Measurements from ENCODE around the gene HIBCH. TPM values are rescaled to one million over a fixed set of nuclear protein-coding genes. Genes with fewer than 3 reads are reported as not detected.
"Not testable (repeated sequence)": the region's sequence is repeated elsewhere in the genome, so short reads cannot be mapped to it uniquely, and the experiment has no call there.

Gene HIBCH
- total RNA-seq, 2 experiments from 2014 or later: 13.3 to 14.5 TPM

DNA sequence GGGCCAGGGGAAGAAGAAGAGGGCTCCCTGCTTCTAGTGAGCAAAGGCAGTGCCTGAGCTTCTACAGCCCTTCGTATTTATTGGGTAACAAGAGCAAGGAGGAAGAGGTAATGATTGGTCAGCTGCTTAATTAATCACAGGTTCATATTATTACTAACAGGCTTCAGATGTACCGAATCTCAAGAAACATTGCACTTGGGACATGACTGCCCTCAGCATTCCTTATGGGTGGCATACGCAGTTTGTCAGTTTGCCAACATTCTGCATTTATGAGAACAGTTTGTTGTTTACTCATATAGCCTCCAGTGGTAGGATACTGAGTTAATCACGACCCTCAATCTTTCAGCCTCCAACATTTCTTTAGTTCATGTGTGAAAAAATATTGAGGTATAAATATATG, 84.5 kb downstream of the HIBCH start:
- Mint-ChIP-seq H3K4me1 (no peaks in the 10 kb centered on the region), H3K27me3 (no peaks in the 10 kb centered on the region), H3K27ac (no peak overlapping the region), H3K9me3 (peaks cover 7% of the 10 kb centered on the region), H3K36me3 (ENCODE audit: low read depth) (peaks cover 17% of the 10 kb centered on the region), H3K4me3 (no peak overlapping the region)
- ChIA-PET POLR2A (no interaction called here), CTCF (no interaction called here)
- DNase-seq: no peak

DNA sequence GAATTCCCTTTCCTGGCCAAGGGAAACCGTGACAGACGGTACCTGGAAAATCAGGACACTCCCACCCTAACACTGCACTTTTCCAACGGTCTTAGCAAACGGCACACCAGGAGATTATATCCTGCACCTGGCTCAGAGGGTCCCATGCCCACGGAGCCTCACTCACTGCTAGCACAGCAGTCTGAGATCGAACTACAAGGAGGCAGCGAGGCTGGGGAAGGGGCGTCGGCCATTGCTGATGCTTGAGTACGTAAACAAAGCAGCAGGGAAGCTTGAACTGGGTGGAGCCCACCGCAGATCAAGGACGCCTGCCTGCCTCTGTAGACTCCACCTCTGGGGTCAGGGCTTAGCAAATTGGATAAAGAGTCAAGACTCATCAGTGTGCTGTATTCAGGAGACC, 95.6 kb downstream of the HIBCH start:
- H3K9me3 Mint-ChIP-seq, POLR2A ChIA-PET, H3K4me3 Mint-ChIP-seq, H3K4me1 Mint-ChIP-seq, CTCF ChIA-PET, DNase-seq, H3K27ac Mint-ChIP-seq, H3K27me3 Mint-ChIP-seq: not testable (repeated sequence)
- peaks cover 30% of the 10 kb centered on the region for H3K36me3 Mint-ChIP-seq (ENCODE audit: low read depth)

DNA sequence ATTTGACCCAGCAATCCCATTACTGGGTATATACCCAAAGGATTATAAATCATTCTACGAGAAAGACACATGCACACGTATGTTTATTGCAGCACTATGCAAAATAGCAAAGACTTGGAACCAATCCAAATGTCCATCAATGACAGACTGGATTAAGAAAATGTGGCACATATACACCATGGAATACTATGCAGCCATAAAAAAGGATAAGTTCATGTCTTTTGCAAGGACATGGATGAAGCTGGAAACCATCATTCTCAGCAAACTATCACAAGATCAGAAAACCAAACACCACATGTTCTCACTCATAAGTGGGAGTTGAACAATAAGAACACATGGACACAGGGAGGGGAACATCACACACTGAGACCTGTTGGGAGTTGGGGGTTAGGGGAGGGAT, 96.9 kb downstream of the HIBCH start:
- H3K27ac Mint-ChIP-seq, H3K4me1 Mint-ChIP-seq, POLR2A ChIA-PET, H3K4me3 Mint-ChIP-seq, CTCF ChIA-PET, DNase-seq, H3K9me3 Mint-ChIP-seq, H3K27me3 Mint-ChIP-seq: not testable (repeated sequence)
- peaks cover 29% of the 10 kb centered on the region for H3K36me3 Mint-ChIP-seq (ENCODE audit: low read depth)

DNA sequence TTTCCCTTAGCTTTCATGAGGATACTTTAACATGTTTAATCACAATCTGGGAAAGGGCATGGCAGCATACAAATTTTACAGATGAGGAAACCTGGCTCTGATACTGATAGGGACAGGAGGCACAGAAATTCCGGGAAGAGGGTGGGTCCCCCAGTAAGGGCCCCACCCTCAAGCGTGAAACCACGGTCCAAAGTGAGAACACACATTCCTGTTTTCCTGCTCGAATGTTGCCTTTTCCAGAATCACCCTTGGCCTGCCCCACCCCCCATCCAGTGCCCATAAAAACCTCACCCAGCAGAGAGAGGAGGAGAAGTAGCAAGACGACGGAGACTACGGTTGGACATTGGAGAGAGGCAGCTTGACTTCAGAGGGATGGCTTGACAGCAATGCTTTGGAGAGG, 98.2 kb downstream of the HIBCH start:
- Mint-ChIP-seq H3K9me3 (no peaks in the 10 kb centered on the region), H3K27ac (no peak overlapping the region), H3K27me3 (no peaks in the 10 kb centered on the region), H3K36me3 (ENCODE audit: low read depth) (peaks cover 24% of the 10 kb centered on the region), H3K4me3 (no peak overlapping the region), H3K4me1 (peaks cover 3% of the 10 kb centered on the region)
- ChIA-PET CTCF (no interaction called here), POLR2A (no interaction called here)
- DNase-seq: no peak

- DNase-seq: no peak
- no peaks in the 10 kb centered on the region for H3K27me3 Mint-ChIP-seq
- H3K4me1 Mint-ChIP-seq: peaks cover 16% of the 10 kb centered on the region
- ChIA-PET POLR2A (no interaction called here), CTCF (no interaction called here)
- no peak overlapping the region for H3K27ac Mint-ChIP-seq
- peaks cover 14% of the 10 kb centered on the region for H3K36me3 Mint-ChIP-seq (ENCODE audit: low read depth)
- H3K9me3 Mint-ChIP-seq: no peaks in the 10 kb centered on the region
- H3K4me3 Mint-ChIP-seq: no peak overlapping the region
Observed at GRCh38 chr2:190219186-190219585, 100.4 kb downstream of the HIBCH start.

GRCh38 chr2:190217616-190218015, 102.0 kb downstream of the HIBCH start:
- Mint-ChIP-seq H3K4me3 (no peak overlapping the region), H3K27ac (no peak overlapping the region), H3K4me1 (peaks cover 18% of the 10 kb centered on the region), H3K36me3 (ENCODE audit: low read depth) (peaks cover 4% of the 10 kb centered on the region), H3K27me3 (no peaks in the 10 kb centered on the region), H3K9me3 (no peaks in the 10 kb centered on the region)
- ChIA-PET CTCF (no interaction called here), POLR2A (no interaction called here)
- no peak for DNase-seq

GRCh38 chr2:190216829-190217228, 102.8 kb downstream of the HIBCH start:
- CTCF ChIA-PET: no interaction called here
- POLR2A ChIA-PET: no interaction called here
- Mint-ChIP-seq H3K27ac (no peak overlapping the region), H3K27me3 (no peaks in the 10 kb centered on the region), H3K36me3 (ENCODE audit: low read depth) (no peaks in the 10 kb centered on the region), H3K4me1 (peaks cover 18% of the 10 kb centered on the region), H3K4me3 (no peak overlapping the region), H3K9me3 (no peaks in the 10 kb centered on the region)
- DNase-seq: no peak

DNA sequence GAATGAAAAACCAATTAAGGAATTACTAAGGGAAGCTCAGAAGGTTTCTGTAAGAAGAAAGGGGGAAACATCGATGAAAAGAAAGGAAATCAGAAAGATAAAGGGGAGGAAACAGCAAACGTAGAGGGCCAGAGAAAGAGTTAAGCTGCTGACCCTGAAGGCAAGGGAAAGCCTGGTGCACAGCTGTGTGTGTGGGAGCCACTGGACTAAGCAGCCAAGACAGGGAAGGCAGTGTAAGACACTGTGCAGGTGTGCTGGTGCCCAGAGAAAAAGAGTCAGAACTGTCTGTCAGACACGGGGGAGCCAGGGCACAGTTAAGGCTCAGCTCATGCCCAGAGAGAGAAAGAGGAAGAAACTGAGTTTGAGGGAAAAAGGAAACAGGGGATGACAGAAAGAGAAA, 104.0 kb downstream of the HIBCH start:
- ChIA-PET CTCF (interaction anchor here (0.5 kb wide), 1 partner anchor 402 kb away, joined by 3 read pairs; no protein-coding TSS in a partner anchor), POLR2A (no interaction called here)
- H3K4me1 Mint-ChIP-seq: peaks cover 18% of the 10 kb centered on the region
- H3K36me3 Mint-ChIP-seq (ENCODE audit: low read depth): no peaks in the 10 kb centered on the region
- no peaks in the 10 kb centered on the region for H3K27me3 Mint-ChIP-seq
- DNase-seq: no peak
- peak overlapping the region; percentile 2 for H3K27ac Mint-ChIP-seq
- no peak overlapping the region for H3K4me3 Mint-ChIP-seq
- no peaks in the 10 kb centered on the region for H3K9me3 Mint-ChIP-seq

DNA sequence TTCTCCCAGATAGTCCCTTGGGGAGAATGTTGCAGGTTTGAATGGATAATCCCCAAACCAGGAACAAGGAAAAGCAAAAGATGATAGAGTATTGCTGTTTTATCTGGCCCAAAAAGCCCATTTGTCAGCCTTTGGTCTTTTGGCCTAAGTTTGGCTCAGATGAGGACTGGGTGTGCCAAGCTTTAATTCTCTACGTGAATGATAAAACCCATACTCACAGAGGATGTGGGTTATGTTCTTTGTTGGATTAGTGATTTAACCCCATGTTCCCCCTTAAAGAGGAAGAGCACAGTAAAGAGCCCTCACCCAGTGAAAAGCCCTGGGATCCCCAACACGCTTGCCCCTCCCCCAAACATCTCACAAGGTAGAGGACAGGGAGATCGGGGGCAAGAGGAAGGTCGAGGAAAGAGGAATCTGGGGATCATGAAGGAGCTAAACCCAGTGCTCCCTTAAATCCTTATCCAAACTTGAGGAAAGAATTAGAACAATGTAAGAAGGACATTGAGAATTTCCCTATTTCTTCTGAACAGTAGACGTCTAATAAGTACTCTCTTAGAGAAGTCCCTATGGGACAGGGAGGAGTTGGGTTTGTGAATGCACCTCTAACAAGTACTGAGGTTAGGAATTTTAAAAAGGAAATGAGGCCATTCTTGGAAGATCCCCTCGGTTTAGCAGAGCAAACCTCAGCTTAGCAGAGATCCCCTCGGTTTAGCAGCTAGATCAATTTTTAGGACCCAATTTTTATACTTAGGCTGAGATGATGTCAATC, 105.0 kb downstream of the HIBCH start:
- POLR2A ChIA-PET: no interaction called here
- Mint-ChIP-seq H3K4me1 (peaks cover 18% of the 10 kb centered on the region), H3K27ac (no peak overlapping the region), H3K9me3 (no peaks in the 10 kb centered on the region), H3K36me3 (ENCODE audit: low read depth) (no peaks in the 10 kb centered on the region), H3K4me3 (no peak overlapping the region), H3K27me3 (no peaks in the 10 kb centered on the region)
- DNase-seq: no peak
- CTCF ChIA-PET: interaction anchor here (0.6 kb wide), 1 partner anchor 1744 kb away, joined by 3 read pairs; no protein-coding TSS in a partner anchor

- no peaks in the 10 kb centered on the region for H3K27me3 Mint-ChIP-seq
- no peak overlapping the region for H3K27ac Mint-ChIP-seq
- POLR2A ChIA-PET: no interaction called here
Observed at GRCh38 chr2:190213441-190214335, 105.9 kb downstream of the HIBCH start.

GRCh38 chr2:190210471-190210870, 109.2 kb downstream of the HIBCH start:
- peaks cover 5% of the 10 kb centered on the region for H3K4me1 Mint-ChIP-seq
- no peaks in the 10 kb centered on the region for H3K9me3 Mint-ChIP-seq
- no peak overlapping the region for H3K4me3 Mint-ChIP-seq
- no peaks in the 10 kb centered on the region for H3K36me3 Mint-ChIP-seq (ENCODE audit: low read depth)
- ChIA-PET CTCF (no interaction called here), POLR2A (no interaction called here)
- no peak overlapping the region for H3K27ac Mint-ChIP-seq
- no peak for DNase-seq
- no peaks in the 10 kb centered on the region for H3K27me3 Mint-ChIP-seq

More at GRCh38 chr2:190213441-190214335, 105.9 kb downstream of the HIBCH start:
- Mint-ChIP-seq H3K36me3 (ENCODE audit: low read depth) (no peaks in the 10 kb centered on the region), H3K9me3 (no peaks in the 10 kb centered on the region), H3K4me3 (no peak overlapping the region), H3K4me1 (peaks cover 18% of the 10 kb centered on the region)
- DNase-seq: no peak
- CTCF ChIA-PET: interaction anchor here (1.2 kb wide), 1 partner anchor 15 kb away, joined by 3 read pairs; no protein-coding TSS in a partner anchor

DNA sequence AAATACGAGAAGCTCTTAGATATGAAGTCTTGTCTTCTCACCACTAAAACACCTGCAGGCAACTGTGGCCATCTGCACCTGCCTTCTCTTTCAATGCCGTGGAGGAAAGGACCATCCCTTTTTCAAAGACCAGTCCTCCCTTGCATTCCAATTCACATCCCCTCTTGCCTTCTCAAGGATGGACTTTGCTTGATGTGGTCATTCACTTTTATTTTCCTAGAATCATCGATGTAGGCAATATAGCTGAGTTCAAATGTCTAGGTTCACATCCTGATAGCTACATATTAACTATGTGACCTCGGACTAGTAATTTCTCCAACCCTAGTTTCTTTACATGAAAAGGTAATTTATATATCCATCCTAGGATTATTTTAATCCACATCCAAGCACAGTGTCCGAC, 110.1 kb downstream of the HIBCH start:
- Mint-ChIP-seq H3K36me3 (ENCODE audit: low read depth) (no peaks in the 10 kb centered on the region), H3K9me3 (no peaks in the 10 kb centered on the region), H3K4me3 (no peak overlapping the region), H3K27me3 (no peaks in the 10 kb centered on the region), H3K4me1 (peaks cover 2% of the 10 kb centered on the region), H3K27ac (no peak overlapping the region)
- POLR2A ChIA-PET: no interaction called here
- DNase-seq: no peak
- CTCF ChIA-PET: no interaction called here

- CTCF ChIA-PET: no interaction called here
- Mint-ChIP-seq H3K27ac (no peak overlapping the region), H3K4me3 (no peak overlapping the region), H3K9me3 (no peaks in the 10 kb centered on the region), H3K4me1 (no peaks in the 10 kb centered on the region), H3K27me3 (no peaks in the 10 kb centered on the region), H3K36me3 (ENCODE audit: low read depth) (no peaks in the 10 kb centered on the region)
- POLR2A ChIA-PET: no interaction called here
- DNase-seq: no peak
Observed at GRCh38 chr2:190207930-190208329, 111.7 kb downstream of the HIBCH start.
